Keratinocyte (primary cell): Measurements from ENCODE around the gene CDK5RAP3.

Experiments used
- EZH2 ChIP-seq: IDR thresholded peaks from one replicate; pipeline ENCODE4 v1.6.1; 2012; ENCODE audit warnings: inconsistent platforms, mild to moderate bottlenecking, low read length, moderate library complexity
- TF ChIP-seq, protein P1 (sequence below), 3 experiments: IDR thresholded peaks in 1 of 3; conservative IDR thresholded peaks in 1 of 3; optimal IDR thresholded peaks in 1 of 3; 2 replicates in 2 of 3; 3 replicates in 1 of 3; pipeline versions ENCODE3 to v1.5.1; 2011; ENCODE audit warnings: low read length in 3 of 3, mild to moderate bottlenecking in 3 of 3, moderate library complexity in 2 of 3, control low read depth in 1 of 3, inconsistent platforms in 1 of 3; ENCODE audit not compliant: insufficient read depth in 2 of 3; ENCODE audit errors: extremely low read depth in 1 of 3

DNA sequence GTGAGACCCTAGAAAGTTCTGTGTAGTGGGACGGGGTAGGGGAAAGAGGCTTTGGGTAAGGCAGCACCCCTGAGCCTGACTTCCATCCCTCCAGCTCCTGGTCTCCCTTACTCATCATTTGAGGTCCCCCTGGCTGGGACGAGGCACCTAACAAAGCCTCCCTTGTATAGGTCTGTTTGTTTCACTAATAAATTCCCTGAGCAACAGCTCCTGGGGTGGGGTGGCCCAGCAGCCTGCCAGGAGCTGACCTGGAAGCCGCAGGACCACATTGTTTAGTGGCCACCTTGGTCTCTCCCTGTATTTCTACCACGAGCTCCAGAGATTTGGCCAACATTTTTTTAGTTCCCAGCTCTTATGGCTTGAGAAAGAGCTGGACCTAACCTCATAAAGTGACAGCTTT lies 20.5 kb upstream of the CDK5RAP3 start:
- TF ChIP-seq, protein P1, sequence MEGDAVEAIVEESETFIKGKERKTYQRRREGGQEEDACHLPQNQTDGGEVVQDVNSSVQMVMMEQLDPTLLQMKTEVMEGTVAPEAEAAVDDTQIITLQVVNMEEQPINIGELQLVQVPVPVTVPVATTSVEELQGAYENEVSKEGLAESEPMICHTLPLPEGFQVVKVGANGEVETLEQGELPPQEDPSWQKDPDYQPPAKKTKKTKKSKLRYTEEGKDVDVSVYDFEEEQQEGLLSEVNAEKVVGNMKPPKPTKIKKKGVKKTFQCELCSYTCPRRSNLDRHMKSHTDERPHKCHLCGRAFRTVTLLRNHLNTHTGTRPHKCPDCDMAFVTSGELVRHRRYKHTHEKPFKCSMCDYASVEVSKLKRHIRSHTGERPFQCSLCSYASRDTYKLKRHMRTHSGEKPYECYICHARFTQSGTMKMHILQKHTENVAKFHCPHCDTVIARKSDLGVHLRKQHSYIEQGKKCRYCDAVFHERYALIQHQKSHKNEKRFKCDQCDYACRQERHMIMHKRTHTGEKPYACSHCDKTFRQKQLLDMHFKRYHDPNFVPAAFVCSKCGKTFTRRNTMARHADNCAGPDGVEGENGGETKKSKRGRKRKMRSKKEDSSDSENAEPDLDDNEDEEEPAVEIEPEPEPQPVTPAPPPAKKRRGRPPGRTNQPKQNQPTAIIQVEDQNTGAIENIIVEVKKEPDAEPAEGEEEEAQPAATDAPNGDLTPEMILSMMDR (optimal IDR thresholded peaks at IDR 0.05 in 1 of 3, IDR thresholded peaks at IDR 0.05 in 1 of 3, conservative IDR thresholded peaks at IDR 0.05 in 1 of 3; ENCODE audit: extremely low read depth in 1 of 3, insufficient read depth in 2 of 3, low read length in 3 of 3) = no peak
- no peak for TF ChIP-seq EZH2
